ENCODE measurements around the gene TFEB. TPM values are rescaled to one million over a fixed set of nuclear protein-coding genes. Genes with fewer than 3 reads are reported as not detected.

Gene TFEB
- polyA plus RNA-seq, 3 donors = 7.9 to 8.6 (median 8.4) TPM

- no peak for DNase-seq (ENCODE audit: low read depth in 3 of 3, low spot score in 2 of 3)
These were observed 80.2 kb downstream of the TFEB start for GRCh38 chr6:41655176-41655575.

GRCh38 chr6:41654698-41655151, 80.7 kb downstream of the TFEB start:
- DNase-seq (ENCODE audit: low read depth in 3 of 3, low spot score in 2 of 3) = no peak

- no peak for DNase-seq (ENCODE audit: low read depth in 3 of 3, low spot score in 2 of 3)
These were observed 81.2 kb downstream of the TFEB start for GRCh38 chr6:41654151-41654697.

- no peak for DNase-seq (ENCODE audit: low read depth in 3 of 3, low spot score in 2 of 3)
These were observed 81.7 kb downstream of the TFEB start for GRCh38 chr6:41653691-41654090.

- DNase-seq (ENCODE audit: low read depth in 3 of 3, low spot score in 2 of 3) = no peak
These were observed 82.3 kb downstream of the TFEB start for GRCh38 chr6:41652866-41653652.

GRCh38 chr6:41651962-41652657, 83.3 kb downstream of the TFEB start:
- no peak for DNase-seq (ENCODE audit: low read depth in 3 of 3, low spot score in 2 of 3)

GRCh38 chr6:41651246-41651961, 84.0 kb downstream of the TFEB start:
- no peak for DNase-seq (ENCODE audit: low read depth in 3 of 3, low spot score in 2 of 3)

GRCh38 chr6:41650120-41650519, 85.3 kb downstream of the TFEB start:
- DNase-seq (ENCODE audit: low read depth in 3 of 3, low spot score in 2 of 3) = no peak

GRCh38 chr6:41649596-41649995, 85.8 kb downstream of the TFEB start:
- no peak for DNase-seq (ENCODE audit: low read depth in 3 of 3, low spot score in 2 of 3)

GRCh38 chr6:41648921-41649320, 86.5 kb downstream of the TFEB start:
- DNase-seq (ENCODE audit: low read depth in 3 of 3, low spot score in 2 of 3) = no peak

- no peak for DNase-seq (ENCODE audit: low read depth in 3 of 3, low spot score in 2 of 3)
These were observed 87.3 kb downstream of the TFEB start for GRCh38 chr6:41648070-41648585.

- DNase-seq (ENCODE audit: low read depth in 3 of 3, low spot score in 2 of 3) = no peak
These were observed 88.3 kb downstream of the TFEB start for GRCh38 chr6:41647061-41647511.

- DNase-seq (ENCODE audit: low read depth in 3 of 3, low spot score in 2 of 3) = no peak
These were observed 89.2 kb downstream of the TFEB start for GRCh38 chr6:41646026-41646795.

- no peak for DNase-seq (ENCODE audit: low read depth in 3 of 3, low spot score in 2 of 3)
These were observed 90.3 kb downstream of the TFEB start for GRCh38 chr6:41645007-41645618.

- DNase-seq (ENCODE audit: low read depth in 3 of 3, low spot score in 2 of 3) = no peak
These were observed 91.0 kb downstream of the TFEB start for GRCh38 chr6:41644297-41644879.

- no peak for DNase-seq (ENCODE audit: low read depth in 3 of 3, low spot score in 2 of 3)
These were observed 91.5 kb downstream of the TFEB start for GRCh38 chr6:41643899-41644269.

- DNase-seq (ENCODE audit: low read depth in 3 of 3, low spot score in 2 of 3) = no peak
These were observed 92.2 kb downstream of the TFEB start for GRCh38 chr6:41642960-41643898.
